NB4 (cell line): ENCODE measurements around the gene SEMA3F.

Experiments used
- DNase-seq: peaks from one replicate; pipeline ENCODE4 v3.0.0; 2010; ENCODE audit warnings: low read depth
- H3K4me3 ChIP-seq: one replicate; pipeline ENCODE4 v1.5.1; 2011; ENCODE audit warnings: mild to moderate bottlenecking, low read depth, low read length, moderate library complexity
- MYC ChIP-seq: IDR thresholded peaks from 2 replicates; pipeline ENCODE4 v1.6.1; 2011; ENCODE audit warnings: low read depth, low read length
- POLR2A ChIP-seq: IDR thresholded peaks from 2 replicates; pipeline ENCODE4 v1.6.1; 2011; ENCODE audit warnings: mild to moderate bottlenecking; ENCODE audit not compliant: insufficient read length; ENCODE audit errors: extremely low read depth
- TF ChIP-seq, protein P1 (sequence below): IDR thresholded peaks from 2 replicates; pipeline ENCODE4 v1.6.1; 2011; ENCODE audit warnings: low read depth, low read length
- TF ChIP-seq, protein P2 (sequence below): IDR thresholded peaks from one replicate; pipeline ENCODE4 v1.5.1; 2012; ENCODE audit warnings: low read depth, low read length

Gene SEMA3F

DNA sequence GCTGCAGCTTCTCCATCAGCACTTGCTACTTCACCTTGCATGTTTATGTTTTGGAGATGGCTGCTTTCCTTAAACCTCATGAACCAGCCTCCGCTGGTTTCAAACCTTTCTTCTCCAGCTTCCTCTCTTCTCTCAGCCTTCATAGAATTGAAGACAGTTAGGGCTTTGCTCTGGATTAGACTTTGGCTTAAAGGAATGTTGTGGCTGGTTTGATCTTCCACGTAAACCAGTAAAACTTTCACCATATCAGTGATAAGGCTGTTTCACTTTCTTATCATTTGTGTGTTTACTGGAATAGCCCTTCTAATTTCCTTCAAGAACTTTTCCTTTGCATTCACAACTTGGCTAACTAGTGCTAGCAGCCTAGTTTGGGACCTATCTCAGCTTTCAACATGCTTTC lies 24.6 kb downstream of the SEMA3F start:
- H3K4me3 ChIP-seq = no peak overlapping the region
- TF ChIP-seq MYC = no peak
- DNase-seq = no peak

- TF ChIP-seq, protein P1, sequence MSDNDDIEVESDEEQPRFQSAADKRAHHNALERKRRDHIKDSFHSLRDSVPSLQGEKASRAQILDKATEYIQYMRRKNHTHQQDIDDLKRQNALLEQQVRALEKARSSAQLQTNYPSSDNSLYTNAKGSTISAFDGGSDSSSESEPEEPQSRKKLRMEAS = no peak
- no peak for TF ChIP-seq POLR2A
- TF ChIP-seq, protein P2, sequence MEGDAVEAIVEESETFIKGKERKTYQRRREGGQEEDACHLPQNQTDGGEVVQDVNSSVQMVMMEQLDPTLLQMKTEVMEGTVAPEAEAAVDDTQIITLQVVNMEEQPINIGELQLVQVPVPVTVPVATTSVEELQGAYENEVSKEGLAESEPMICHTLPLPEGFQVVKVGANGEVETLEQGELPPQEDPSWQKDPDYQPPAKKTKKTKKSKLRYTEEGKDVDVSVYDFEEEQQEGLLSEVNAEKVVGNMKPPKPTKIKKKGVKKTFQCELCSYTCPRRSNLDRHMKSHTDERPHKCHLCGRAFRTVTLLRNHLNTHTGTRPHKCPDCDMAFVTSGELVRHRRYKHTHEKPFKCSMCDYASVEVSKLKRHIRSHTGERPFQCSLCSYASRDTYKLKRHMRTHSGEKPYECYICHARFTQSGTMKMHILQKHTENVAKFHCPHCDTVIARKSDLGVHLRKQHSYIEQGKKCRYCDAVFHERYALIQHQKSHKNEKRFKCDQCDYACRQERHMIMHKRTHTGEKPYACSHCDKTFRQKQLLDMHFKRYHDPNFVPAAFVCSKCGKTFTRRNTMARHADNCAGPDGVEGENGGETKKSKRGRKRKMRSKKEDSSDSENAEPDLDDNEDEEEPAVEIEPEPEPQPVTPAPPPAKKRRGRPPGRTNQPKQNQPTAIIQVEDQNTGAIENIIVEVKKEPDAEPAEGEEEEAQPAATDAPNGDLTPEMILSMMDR = no peak
- no peak for TF ChIP-seq MYC
- no peak overlapping the region for H3K4me3 ChIP-seq
- DNase-seq = no peak
Measured at GRCh38 chr3:50181985-50182384, 26.9 kb downstream of the SEMA3F start.

- DNase-seq = no peak
- H3K4me3 ChIP-seq = no peak overlapping the region
- TF ChIP-seq MYC = no peak
- no peak for TF ChIP-seq POLR2A
- TF ChIP-seq, protein P2 = no peak
- TF ChIP-seq, protein P1 = no peak
Measured at GRCh38 chr3:50182533-50183099, 27.5 kb downstream of the SEMA3F start.

GRCh38 chr3:50183755-50184154 lies 28.6 kb downstream of the SEMA3F start:
- H3K4me3 ChIP-seq = no peak overlapping the region
- TF ChIP-seq, protein P2 = no peak
- no peak for TF ChIP-seq POLR2A
- TF ChIP-seq, protein P1 = no peak
- TF ChIP-seq MYC = no peak
- no peak for DNase-seq

DNA sequence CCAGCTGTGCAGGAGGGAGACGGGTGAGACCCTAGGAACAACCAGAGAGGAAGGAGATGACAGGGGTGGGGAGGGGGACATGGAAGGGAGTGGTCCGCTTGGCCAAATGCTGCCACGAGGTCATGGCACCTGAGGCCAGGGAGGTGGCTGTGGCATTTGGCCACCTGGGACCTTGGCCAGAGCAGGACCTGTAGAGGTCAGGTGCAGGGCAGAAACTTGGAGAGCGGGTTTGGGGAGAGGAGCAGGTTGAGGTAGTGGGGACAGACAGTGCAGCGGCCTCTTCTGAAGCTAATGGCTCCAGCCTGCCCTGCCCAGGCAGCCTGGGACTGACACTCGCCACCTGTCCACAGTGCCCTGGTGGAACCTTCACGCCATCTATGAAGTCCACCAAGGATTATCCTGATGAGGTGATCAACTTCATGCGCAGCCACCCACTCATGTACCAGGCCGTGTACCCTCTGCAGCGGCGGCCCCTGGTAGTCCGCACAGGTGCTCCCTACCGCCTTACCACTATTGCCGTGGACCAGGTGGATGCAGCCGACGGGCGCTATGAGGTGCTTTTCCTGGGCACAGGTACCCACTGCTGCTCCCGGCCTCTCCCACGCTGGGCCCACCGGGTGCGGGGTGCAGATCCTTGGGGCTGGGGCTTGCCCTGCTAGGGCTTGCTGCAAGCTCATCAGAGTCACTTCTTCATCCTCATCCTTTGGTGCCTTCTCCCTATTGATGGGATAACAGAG lies 29.3 kb downstream of the SEMA3F start:
- TF ChIP-seq MYC (no peak), POLR2A (no peak)
- TF ChIP-seq, protein P1 = no peak
- TF ChIP-seq, protein P2 = no peak
- H3K4me3 ChIP-seq = no peak overlapping the region
- DNase-seq = no peak

- no peak for DNase-seq
- H3K4me3 ChIP-seq = no peak overlapping the region
- TF ChIP-seq POLR2A (no peak), MYC (no peak)
- TF ChIP-seq, protein P1 = no peak
- TF ChIP-seq, protein P2 = no peak
Measured at GRCh38 chr3:50185230-50185629, 30.1 kb downstream of the SEMA3F start.
